HepG2 (cell line): ENCODE data around the gene MCM3. TPM values are rescaled to one million over a fixed set of nuclear protein-coding genes. Genes with fewer than 3 reads are reported as not detected.
A peak's percentile ranks its signal among the peaks of the same experiment; 100 is the strongest.

ENCODE experiments used
- ATF6 ChIP-seq: sonication (generic); formaldehyde crosslinking; conservative IDR thresholded peaks from 2 replicates; pipeline ENCODE4 v1.4.0; 2020; ENCODE audit warnings: missing genetic modification reagents
- HMGA1 ChIP-seq: sonication (generic); formaldehyde crosslinking; conservative IDR thresholded peaks from 2 replicates; pipeline ENCODE4 v1.4.0; 2020; ENCODE audit warnings: missing genetic modification reagents
- HOXA9 ChIP-seq: sonication (generic); formaldehyde crosslinking; IDR thresholded peaks from 2 replicates; pipeline ENCODE4 v1.8.1; 2022; ENCODE audit warnings: missing genetic modification reagents, mild to moderate bottlenecking, moderate library complexity, borderline replicate concordance
- JUNB ChIP-seq: sonication (generic); formaldehyde crosslinking; IDR thresholded peaks from 2 replicates; pipeline ENCODE4 v1.8.0; 2022; ENCODE audit warnings: missing genetic modification reagents, mild to moderate bottlenecking, borderline replicate concordance
- LCORL ChIP-seq, 2 experiments: fragments of 450-650 bp in 1 of 2; sonication (generic) in 1 of 2; formaldehyde crosslinking in 1 of 2; IDR thresholded peaks; 2 replicates each; pipeline versions ENCODE4 v1.5.0 to v1.6.1; 2017 to 2020; ENCODE audit warnings: antibody characterized with exemption in 1 of 2, missing genetic modification reagents in 1 of 2
- NFATC3 ChIP-seq: sonication (generic); formaldehyde crosslinking; IDR thresholded peaks from 2 replicates; pipeline ENCODE4 v1.5.1; 2020; ENCODE audit warnings: mild to moderate bottlenecking, missing genetic modification reagents
- NONO ChIP-seq, 2 experiments: fragments of 450-650 bp in 1 of 2; sonication (generic) in 1 of 2; formaldehyde crosslinking in 1 of 2; IDR thresholded peaks in 1 of 2; conservative IDR thresholded peaks in 1 of 2; 2 replicates each; pipeline versions ENCODE4 v1.6.1 to v1.8.0; 2017 to 2022; ENCODE audit warnings: mild to moderate bottlenecking in 1 of 2, missing genetic modification reagents in 1 of 2, moderate library complexity in 1 of 2
- TOPORS ChIP-seq: sonication (generic); formaldehyde crosslinking; IDR thresholded peaks from 2 replicates; pipeline ENCODE4 v1.8.0; 2023; ENCODE audit warnings: mild to moderate bottlenecking, missing genetic modification reagents
- ZBTB4 ChIP-seq: sonication (generic); formaldehyde crosslinking; IDR thresholded peaks from 2 replicates; pipeline ENCODE4 v1.4.0; 2020; ENCODE audit warnings: missing genetic modification reagents, mild to moderate bottlenecking, borderline replicate concordance
- ZFYVE20 ChIP-seq: sonication (generic); formaldehyde crosslinking; IDR thresholded peaks from 2 replicates; pipeline ENCODE4 v1.8.0; 2023; ENCODE audit warnings: low read depth, mild to moderate bottlenecking, moderate library complexity, missing genetic modification reagents, borderline replicate concordance
- ZNF225 ChIP-seq: sonication (generic); formaldehyde crosslinking; IDR thresholded peaks from 2 replicates; pipeline ENCODE4 v1.4.0; 2020; ENCODE audit warnings: mild to moderate bottlenecking, missing genetic modification reagents
- ZNF280D ChIP-seq: sonication (generic); formaldehyde crosslinking; IDR thresholded peaks from 2 replicates; pipeline ENCODE4 v1.5.1; 2020; ENCODE audit warnings: mild to moderate bottlenecking, missing genetic modification reagents
- ZNF296 ChIP-seq: sonication (generic); formaldehyde crosslinking; conservative IDR thresholded peaks from 2 replicates; pipeline ENCODE4 v1.5.0; 2020; ENCODE audit warnings: mild to moderate bottlenecking, missing genetic modification reagents
- ZNF607 ChIP-seq: sonication (generic); formaldehyde crosslinking; IDR thresholded peaks from 2 replicates; pipeline ENCODE4 v1.5.1; 2020; ENCODE audit warnings: missing genetic modification reagents, mild to moderate bottlenecking, borderline replicate concordance
- ZNF644 ChIP-seq: IDR thresholded peaks from 2 replicates; pipeline ENCODE4 v1.6.1; 2016; ENCODE audit warnings: low read depth
- ZNF710 ChIP-seq: sonication (generic); formaldehyde crosslinking; IDR thresholded peaks from 2 replicates; pipeline ENCODE4 v1.5.0; 2020; ENCODE audit warnings: mild to moderate bottlenecking, missing genetic modification reagents, borderline replicate concordance
- polyA plus RNA-seq, 8 experiments: library from polyadenylated mRNA; depleted of rRNA in 3 of 8; stranded (reverse) in 7 of 8; unstranded in 1 of 8; fragments of >200 nt; fragmentation: Illumina TruSeq in 4 of 8; extraction: Trizol in 4 of 8; gene quantifications; 2 replicates each; pipeline versions ENCODE4 v1.2.1 to v1.2.3, GENCODE V29; 2011 to 2016; ENCODE audit warnings: low read depth in 4 of 8, missing spikeins in 1 of 8, mixed read lengths in 1 of 8; ENCODE audit not compliant: insufficient read depth in 1 of 8
- total RNA-seq, 5 experiments: library from RNA; depleted of rRNA; stranded (reverse); fragments of >200 nt; fragmentation: Illumina TruSeq; extraction: Trizol; gene quantifications; 2 replicates each; pipeline ENCODE4 v1.2.3, GENCODE V29; 2016; ENCODE audit warnings: low read depth in 1 of 5

The MCM3 gene
- total and polyA plus RNA-seq, 2 of the 13 experiments (the other 11 are each of a cell fraction or from before 2014, with no cell fraction given), result 164 to 288 TPM

GRCh38 chr6:52286798-52287432 lies 2.4 kb upstream of the MCM3 start (continued):
- TF ChIP-seq NFATC3 (CRISPR knock-in tag) (no peak), ZNF710 (CRISPR knock-in tag) (peak; percentile 26; the same call in 1 of the 2 replicates), TOPORS (CRISPR knock-in tag) (no peak), ZNF607 (CRISPR knock-in tag) (no peak), ZNF225 (no peak), ZNF644 (CRISPR knock-in tag) (peak; percentile 97), HOXA9 (CRISPR knock-in tag) (no peak), ZNF280D (CRISPR knock-in tag) (peak; percentile 78), ZBTB4 (CRISPR knock-in tag) (no peak), HMGA1 (CRISPR knock-in tag) (no peak), ZNF296 (no peak), LCORL (IDR thresholded peaks at IDR 0.05) (no peak), LCORL (CRISPR knock-in tag; IDR thresholded peaks at IDR 0.05) (no peak), NONO (IDR thresholded peaks at IDR 0.05) (no peak), NONO (CRISPR knock-in tag; conservative IDR thresholded peaks at IDR 0.05) (0 out of 2 replicates have a peak, but pooled peaks have one; percentile 17), ZFYVE20 (CRISPR knock-in tag) (no peak), JUNB (CRISPR knock-in tag) (no peak), ATF6 (CRISPR knock-in tag) (no peak)
